H9 (cell line): ENCODE results near the gene CYP2A7. TPM values are rescaled to one million over a fixed set of nuclear protein-coding genes. Genes with fewer than 3 reads are reported as not detected.

ENCODE experiments used
- total RNA-seq: library from RNA; stranded (reverse); gene quantifications from 2 replicates; pipeline ENCODE4 v1.2.1, GENCODE V29; 2021

CYP2A7 gene
- total RNA-seq, 1 experiment from 2014 or later = not detected

Other genes with a start within 250 kb of the CYP2A7 start
- 32.6 and 34.5 TPM in 2 replicates for gene NUMBL, start 191.6 kb downstream of the CYP2A7 start, total RNA-seq
- 40.5 and 42.0 TPM in 2 replicates for gene COQ8B, start 165.3 kb downstream of the CYP2A7 start, total RNA-seq
- 11.2 and 11.8 TPM in 2 replicates for gene ITPKC, start 165.1 kb downstream of the CYP2A7 start, total RNA-seq
- 27.7 and 31.5 TPM in 2 replicates for gene ACTMAP, start 131.8 kb downstream of the CYP2A7 start, total RNA-seq
- gene SNRPA, start 131.0 kb downstream of the CYP2A7 start, total RNA-seq = 199 and 225 TPM in 2 replicates
- not detected in 2 replicates for gene MIA, start 106.7 kb downstream of the CYP2A7 start, total RNA-seq
- 22.6 and 26.8 TPM in 2 replicates for gene RAB4B, start 104.0 kb downstream of the CYP2A7 start, total RNA-seq
- 126 and 131 TPM in 2 replicates for gene EGLN2, start 83.0 kb downstream of the CYP2A7 start, total RNA-seq
- 0.28 TPM in 1 of 2 replicates, not detected in the other for gene CYP2A6, start 31.8 kb downstream of the CYP2A7 start, total RNA-seq
- gene CYP2B6, start 109.1 kb upstream of the CYP2A7 start, total RNA-seq = 2.3 and 3.0 TPM in 2 replicates
- gene CYP2A13, start 206.2 kb upstream of the CYP2A7 start, total RNA-seq = 0.63 and 0.72 TPM in 2 replicates
- 0.63 TPM in 1 of 2 replicates, not detected in the other for gene CYP2F1, start 232.2 kb upstream of the CYP2A7 start, total RNA-seq